K562 (cell line): ENCODE data around the gene PNPLA7. TPM values are rescaled to one million over a fixed set of nuclear protein-coding genes. Genes with fewer than 3 reads are reported as not detected.

Experiments used
- ATAC-seq: fragments of 200-7000 bp; cut with Tn5 transposase; 3 replicates; pipeline ENCODE4 v1.9.1; 2020; ENCODE audit warnings: moderate library complexity
- BruUV-seq: library from RNA; stranded (reverse); fragments of 400-500 nt; replicated peaks from 2 replicates; lab custom pipeline; 2021; lab: Mats Ljungman, UMichigan
- CTCF ChIA-PET: fragments of 300-600 bp; formaldehyde crosslinking; extraction: SDS; loops from one replicate; lab custom pipeline; 2021; ENCODE audit warnings: low intra/inter-chr PET ratio; lab: Yijun Ruan, JAX
- POLR2A ChIA-PET: fragments of 300-600, 350-650 bp; sonication (Branson Sonifier 250); formaldehyde crosslinking; extraction: SDS; loops from one replicate; lab custom pipeline; 2021; ENCODE audit warnings: antibody characterized with exemption, inconsistent platforms; lab: Yijun Ruan, JAX
- DNase-seq, 4 experiments: peaks; one replicate each; pipeline versions ENCODE4 v3.0.0 to v3.0.0-alpha.2; 2011 to 2018; ENCODE audit warnings: low spot score in 3 of 4, mixed read lengths in 3 of 4; ENCODE audit errors: extremely low read depth in 1 of 4
- FAIRE-seq: peaks from 2 replicates; lab custom pipeline; 2011; peaks lifted over from hg19 to GRCh38; lab: Jason Lieb, UNC
- H2AFZ ChIP-seq: 2 replicates; pipeline ENCODE4 v1.6.0; 2011; ENCODE audit warnings: low read depth, low read length, control low read depth, inconsistent platforms
- H3K27ac ChIP-seq: fragments of 200-600 bp; 3 replicates; pipeline ENCODE4 v1.8.0; 2011; ENCODE audit warnings: low read depth, mild to moderate bottlenecking, control low read depth, inconsistent platforms, low read length, moderate library complexity, mixed read lengths; ENCODE audit errors: extremely low read depth
- H3K27me3 ChIP-seq, 2 experiments: fragments of 300-600 bp in 1 of 2; 2 replicates in 1 of 2; 3 replicates in 1 of 2; pipeline versions ENCODE4 v1.6.0 to v1.8.0; 2011; ENCODE audit warnings: inconsistent platforms in 2 of 2, low read length in 2 of 2, mild to moderate bottlenecking in 1 of 2, mixed read lengths in 1 of 2, moderate library complexity in 1 of 2; ENCODE audit not compliant: control insufficient read depth in 2 of 2, insufficient read depth in 2 of 2
- H3K36me3 ChIP-seq: fragments of 300-600 bp; 3 replicates; pipeline ENCODE4 v1.8.0; 2011; ENCODE audit warnings: mild to moderate bottlenecking, low read length, inconsistent platforms; ENCODE audit not compliant: control insufficient read depth, insufficient read depth
- H3K4me1 ChIP-seq, 2 experiments: fragments of 200-600 bp in 1 of 2; replicated peaks in 1 of 2; 2 replicates in 1 of 2; 3 replicates in 1 of 2; pipeline versions ENCODE4 v1.5.1 to v1.8.0; 2011; ENCODE audit warnings: inconsistent platforms in 2 of 2, low read length in 2 of 2, mild to moderate bottlenecking in 1 of 2, mixed read lengths in 1 of 2, moderate library complexity in 1 of 2; ENCODE audit not compliant: control insufficient read depth in 2 of 2, insufficient read depth in 2 of 2
- H3K4me2 ChIP-seq: 2 replicates; pipeline ENCODE4 v1.6.1; 2011; ENCODE audit warnings: low read length, control low read depth, inconsistent platforms, mixed read lengths; ENCODE audit not compliant: insufficient read depth
- H3K4me3 ChIP-seq: fragments of 200-600 bp; sonication (generic), shearing (Covaris generic); 2 replicates; pipeline ENCODE4 v1.5.1; 2016; ENCODE audit warnings: control low read depth, inconsistent platforms
- H3K79me2 ChIP-seq: fragments of 200-600 bp; 3 replicates; pipeline ENCODE4 v1.8.0; 2011; ENCODE audit warnings: low read length, inconsistent platforms; ENCODE audit not compliant: control insufficient read depth, insufficient read depth
- H3K9ac ChIP-seq, 2 experiments: 2 replicates each; pipeline versions ENCODE4 v1.6.0 to v1.6.1; 2011; ENCODE audit warnings: low read depth in 2 of 2, low read length in 2 of 2, control low read depth in 1 of 2, inconsistent platforms in 1 of 2, mild to moderate bottlenecking in 1 of 2, mixed read lengths in 1 of 2; ENCODE audit not compliant: insufficient read depth in 1 of 2
- H3K9me1 ChIP-seq: one replicate; pipeline ENCODE4 v1.6.0; 2011; ENCODE audit warnings: inconsistent platforms, mild to moderate bottlenecking, low read length, moderate library complexity; ENCODE audit not compliant: control insufficient read depth, insufficient read depth
- H3K9me3 ChIP-seq: replicated peaks from 2 replicates; pipeline ENCODE4 v1.5.1; 2011; ENCODE audit warnings: low read depth, low read length, inconsistent platforms; ENCODE audit not compliant: control insufficient read depth, insufficient read depth
- H4K20me1 ChIP-seq: replicated peaks from 2 replicates; pipeline ENCODE4 v1.6.1; 2011; ENCODE audit warnings: low read length, inconsistent platforms, mixed read lengths; ENCODE audit not compliant: control insufficient read depth, insufficient read depth
- KAT7 ChIP-seq: sonication (generic); formaldehyde crosslinking; IDR thresholded peaks from 2 replicates; pipeline ENCODE4 v1.8.0; 2022; ENCODE audit warnings: missing genetic modification reagents, mild to moderate bottlenecking, borderline replicate concordance
- PCBP1 ChIP-seq: fragments of 200-400 bp; formaldehyde crosslinking; IDR thresholded peaks from 2 replicates; pipeline ENCODE4 v1.6.1; 2018; ENCODE audit warnings: mild to moderate bottlenecking, low read depth, low read length; ENCODE audit not compliant: poor library complexity, severe bottlenecking
- RBM15 ChIP-seq: fragments of 200-400 bp; formaldehyde crosslinking; IDR thresholded peaks from 2 replicates; pipeline ENCODE4 v1.6.1; 2018; ENCODE audit warnings: mild to moderate bottlenecking, low read length, moderate library complexity; ENCODE audit not compliant: insufficient read depth
- SMARCE1 ChIP-seq: fragments of 450-650 bp; IDR thresholded peaks from 2 replicates; pipeline ENCODE4 v1.7.1; 2016; ENCODE audit warnings: mild to moderate bottlenecking
- TARDBP ChIP-seq: fragments of 450-650 bp; IDR thresholded peaks from 2 replicates; pipeline ENCODE4 v1.6.1; 2016
- TCF7L2 ChIP-seq: fragments of 150-350 bp; IDR thresholded peaks from 2 replicates; pipeline ENCODE4 v1.6.1; 2016; ENCODE audit warnings: low read depth, mild to moderate bottlenecking, low read length, moderate library complexity
- ZBTB49 ChIP-seq: sonication (generic); formaldehyde crosslinking; IDR thresholded peaks from 2 replicates; pipeline ENCODE4 v1.8.0; 2022; ENCODE audit warnings: missing genetic modification reagents, mild to moderate bottlenecking, borderline replicate concordance
- ZNF165 ChIP-seq: fragments of 250-450 bp; sonication (Bioruptor Pico); IDR thresholded peaks from 2 replicates; pipeline ENCODE4 v1.4.0; 2020; ENCODE audit warnings: borderline replicate concordance
- ZNF354B ChIP-seq: fragments of 250-450 bp; sonication (Bioruptor Pico); IDR thresholded peaks from 2 replicates; pipeline ENCODE4 v1.4.0; 2020
- ZNF589 ChIP-seq: fragments of 200-800 bp; sonication (Bioruptor generic); IDR thresholded peaks from 2 replicates; pipeline ENCODE4 v1.6.1; 2016; ENCODE audit warnings: low read depth, missing genetic modification characterization, missing compliant biosample characterization
- ZNF592 ChIP-seq: fragments of 450-650 bp; IDR thresholded peaks from 2 replicates; pipeline ENCODE4 v1.6.1; 2017; ENCODE audit warnings: antibody characterized with exemption, mild to moderate bottlenecking
- WGBS: fragments of 100-300 bp; shearing (Covaris generic); methylation state at CpG from one replicate; pipeline ENCODE4 v1.1.6; 2016; ENCODE audit warnings: low coverage, mixed read lengths; ENCODE audit not compliant: insufficient coverage; ENCODE audit errors: missing lambda C conversion rate; 5-methylcytosine and 5-hydroxymethylcytosine counted together
- in situ Hi-C: fragments of 300-500 bp; cut with MboI; formaldehyde crosslinking; loops from 4 replicates; pipeline ENCODE4 v1.15.0; 2018; ENCODE audit warnings: inconsistent platforms, mixed read lengths
- intact Hi-C: fragments of 100-400 bp; cut with micrococcal nuclease; formaldehyde crosslinking; loops from 2 replicates; pipeline ENCODE4 v1.14.2; 2022
- polyA plus RNA-seq, 8 experiments: library from polyadenylated mRNA; depleted of rRNA in 4 of 8; stranded (reverse) in 5 of 8; unstranded in 3 of 8; fragments of >200 nt; fragmentation: Nextera tagmentation in 2 of 8; fragmentation: Illumina TruSeq in 1 of 8; extraction: Ambion mirVana in 2 of 8; extraction: Trizol in 1 of 8; gene quantifications; 2 replicates each; pipeline versions ENCODE4 v1.2.1 to v1.2.3, GENCODE V29; 2011 to 2014; ENCODE audit warnings: inconsistent platforms in 1 of 8, missing spikeins in 1 of 8
- total RNA-seq, 7 experiments: library from RNA; depleted of rRNA in 6 of 7; stranded (reverse); fragments of >200 nt in 6 of 7; fragmentation: Illumina TruSeq in 2 of 7; extraction: Trizol in 2 of 7; gene quantifications; 2 replicates each; pipeline versions ENCODE4 v1.2.1 to v1.2.3, GENCODE V29; 2011 to 2021; ENCODE audit warnings: low replicate concordance in 1 of 7
- TF ChIP-seq, protein P1 (sequence below): sonication (generic); formaldehyde crosslinking; IDR thresholded peaks from 2 replicates; pipeline ENCODE4 v1.8.0; 2022; ENCODE audit warnings: missing genetic modification reagents, mild to moderate bottlenecking, borderline replicate concordance
- TF ChIP-seq, protein P2 (sequence below): fragments of 450-650 bp; conservative IDR thresholded peaks from 2 replicates; pipeline ENCODE4 v1.6.1; 2016; ENCODE audit warnings: missing genetic modification characterization, low read depth, mild to moderate bottlenecking, missing compliant biosample characterization, moderate library complexity

Gene PNPLA7
- total and polyA plus RNA-seq, 9 of the 15 experiments (the other 6 are each of a cell fraction or from before 2014, with no cell fraction given) = 0.01 to 0.85 (median 0.19) TPM; not detected in 1

DNA sequence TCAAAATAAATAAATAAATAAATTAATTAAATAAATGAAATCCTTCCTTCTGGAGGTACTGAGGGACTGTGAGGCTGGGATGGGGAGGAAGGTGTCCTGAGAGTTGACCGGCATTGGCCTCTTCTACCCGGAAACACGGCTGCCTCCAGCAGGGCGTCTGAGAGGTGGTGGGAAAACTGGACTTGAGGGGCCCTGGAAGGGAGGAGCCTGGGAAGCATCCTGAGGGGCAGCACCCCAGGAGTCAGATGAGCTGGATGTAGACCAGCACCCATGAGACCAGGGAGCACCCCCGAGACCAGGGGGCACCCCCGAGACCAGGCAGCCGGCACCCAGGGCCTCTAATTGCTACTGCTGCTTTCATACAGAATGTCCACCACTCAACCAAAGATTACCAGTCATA lies 82.3 kb downstream of the PNPLA7 start (continued):
- no peak for TF ChIP-seq ZBTB49 (CRISPR knock-in tag)
- TF ChIP-seq RBM15 = no peak
- TF ChIP-seq, all 486 proteins: peak for 0

- no peak for FAIRE-seq
- peaks cover 0 to 47% of the 10 kb centered on the region in 2 experiments; a peak in 2 of 5 replicates for H3K4me1 ChIP-seq
- in situ Hi-C loops (no loop called here), intact Hi-C loops (no loop called here)
- H3K27me3 ChIP-seq = no peaks in the 10 kb centered on the region
- H3K9me3 ChIP-seq = no peaks in the 10 kb centered on the region
- no peak overlapping the region for H3K4me2 ChIP-seq
- no TSS peak for BruUV-seq
- no peak for DNase-seq
- H3K9me1 ChIP-seq = no peaks in the 10 kb centered on the region
- 74% methylated on average over 15 of the region's 16 CpGs for WGBS
- no peak overlapping the region; a peak in 1 of 4 replicates for H3K9ac ChIP-seq
- no peak overlapping the region for H2AFZ ChIP-seq
- H4K20me1 ChIP-seq = no peaks in the 10 kb centered on the region
- no peak overlapping the region for H3K4me3 ChIP-seq
- H3K27ac ChIP-seq = no peak overlapping the region
- ATAC-seq = no peak
- no peaks in the 10 kb centered on the region for H3K79me2 ChIP-seq
- no peaks in the 10 kb centered on the region for H3K36me3 ChIP-seq
- CTCF ChIA-PET = no interaction called here
- POLR2A ChIA-PET = no interaction called here
- TF ChIP-seq SMARCE1 (no peak), ZNF354B (CRISPR knock-in tag) (no peak), ZNF592 (no peak), TCF7L2 (no peak), KAT7 (CRISPR knock-in tag) (no peak), PCBP1 (no peak), ZNF165 (CRISPR knock-in tag) (no peak), TARDBP (no peak), ZNF589 (CRISPR knock-in tag) (no peak)
- TF ChIP-seq, protein P1, sequence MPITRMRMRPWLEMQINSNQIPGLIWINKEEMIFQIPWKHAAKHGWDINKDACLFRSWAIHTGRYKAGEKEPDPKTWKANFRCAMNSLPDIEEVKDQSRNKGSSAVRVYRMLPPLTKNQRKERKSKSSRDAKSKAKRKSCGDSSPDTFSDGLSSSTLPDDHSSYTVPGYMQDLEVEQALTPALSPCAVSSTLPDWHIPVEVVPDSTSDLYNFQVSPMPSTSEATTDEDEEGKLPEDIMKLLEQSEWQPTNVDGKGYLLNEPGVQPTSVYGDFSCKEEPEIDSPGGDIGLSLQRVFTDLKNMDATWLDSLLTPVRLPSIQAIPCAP (CRISPR knock-in tag) = no peak
- TF ChIP-seq, protein P2, sequence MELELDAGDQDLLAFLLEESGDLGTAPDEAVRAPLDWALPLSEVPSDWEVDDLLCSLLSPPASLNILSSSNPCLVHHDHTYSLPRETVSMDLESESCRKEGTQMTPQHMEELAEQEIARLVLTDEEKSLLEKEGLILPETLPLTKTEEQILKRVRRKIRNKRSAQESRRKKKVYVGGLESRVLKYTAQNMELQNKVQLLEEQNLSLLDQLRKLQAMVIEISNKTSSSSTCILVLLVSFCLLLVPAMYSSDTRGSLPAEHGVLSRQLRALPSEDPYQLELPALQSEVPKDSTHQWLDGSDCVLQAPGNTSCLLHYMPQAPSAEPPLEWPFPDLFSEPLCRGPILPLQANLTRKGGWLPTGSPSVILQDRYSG (tag) = no peak
Observed at GRCh38 chr9:137467161-137467581, 83.0 kb downstream of the PNPLA7 start.
